IPS-11a (cell line): ENCODE measurements around the gene TMEM132C.

Source experiments
- H3K4me3 ChIP-seq: one replicate; pipeline ENCODE4 v1.5.1; 2013; ENCODE audit warnings: low read depth, low read length, control low read depth

TMEM132C gene

DNA sequence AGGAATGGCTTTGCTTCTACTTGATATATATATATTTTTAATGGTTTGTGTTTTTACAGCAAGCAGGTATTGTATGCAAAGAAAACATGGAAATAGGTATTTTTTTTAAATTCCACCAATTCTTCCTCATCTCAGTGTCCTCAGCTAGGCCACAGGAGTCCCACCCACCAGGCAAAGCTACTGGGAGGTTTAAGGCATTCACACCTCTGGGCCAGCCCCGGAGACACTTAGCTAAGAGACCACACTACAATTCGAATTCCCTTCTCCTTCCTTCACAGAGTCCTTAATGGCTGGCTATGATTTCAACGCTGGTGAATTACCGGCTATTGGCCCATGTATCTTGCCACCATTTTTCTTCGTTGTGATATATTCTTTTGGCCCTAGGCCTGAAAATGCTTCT is 485.4 kb downstream of the TMEM132C start:
- no peak overlapping the region for H3K4me3 ChIP-seq

DNA sequence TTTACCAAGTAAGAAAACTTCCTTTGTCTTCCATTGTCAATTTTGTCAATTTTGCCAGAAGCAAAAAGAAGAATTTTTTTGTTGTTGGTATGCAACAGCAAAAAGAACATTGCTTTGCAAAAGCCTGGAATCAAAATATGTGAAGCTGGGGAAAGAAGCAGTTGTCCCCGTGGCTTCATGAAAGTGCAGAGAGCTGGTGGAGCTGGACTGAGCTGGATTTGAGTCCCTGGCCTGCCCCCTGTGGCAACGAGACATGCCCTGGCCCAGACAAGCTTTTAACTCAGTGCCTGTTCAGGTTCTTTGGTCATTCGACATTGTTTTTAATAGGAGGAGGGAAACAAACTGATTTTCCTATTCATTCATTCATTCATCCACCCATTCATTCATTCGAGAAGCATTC is 486.5 kb downstream of the TMEM132C start:
- H3K4me3 ChIP-seq = no peak overlapping the region

DNA sequence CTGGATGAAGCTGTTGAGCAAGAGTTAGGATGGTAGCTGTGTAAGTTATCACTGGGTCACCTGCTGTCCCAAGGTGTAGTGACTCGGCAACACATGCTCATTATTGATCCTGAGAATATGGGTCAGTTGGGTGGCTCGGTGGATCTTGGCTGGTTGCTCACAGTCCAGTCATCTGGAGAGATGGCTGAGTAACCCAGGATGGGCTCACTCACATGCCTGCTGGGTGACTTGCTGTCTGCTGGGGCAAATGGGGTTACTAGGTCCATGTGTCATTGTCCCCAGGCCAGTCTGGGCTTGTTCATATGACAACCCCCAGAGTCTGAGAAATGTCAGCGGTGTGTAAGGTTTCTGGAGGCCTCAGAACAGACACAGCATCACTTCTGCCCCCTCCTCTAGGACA is 487.3 kb downstream of the TMEM132C start:
- no peak overlapping the region for H3K4me3 ChIP-seq

DNA sequence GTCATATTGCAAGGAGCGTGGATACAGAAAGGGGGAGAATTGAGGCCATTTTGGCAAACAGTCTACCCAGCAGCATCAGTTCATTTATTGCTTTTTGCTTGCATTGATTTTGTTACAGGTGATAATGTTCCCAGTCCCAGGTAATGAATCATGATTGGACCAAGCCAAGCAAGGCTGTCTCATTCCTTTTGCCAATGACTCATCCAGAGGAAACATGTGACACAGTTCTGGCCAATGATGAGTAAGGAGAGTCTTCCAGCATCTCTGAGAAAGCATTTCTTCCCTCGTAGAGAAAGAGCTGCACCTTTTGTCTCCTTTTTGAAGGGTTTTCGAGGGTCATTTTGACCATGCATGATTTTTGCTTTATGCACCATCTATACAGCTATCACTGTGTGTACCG is 488.6 kb downstream of the TMEM132C start:
- H3K4me3 ChIP-seq = no peak overlapping the region
